ENCODE results near the gene TMEM270. TPM values are rescaled to one million over a fixed set of nuclear protein-coding genes. Genes with fewer than 3 reads are reported as not detected.

The TMEM270 gene
- polyA plus RNA-seq, 1 of the 3 experiments (the other 2 are of a cell fraction): 0.71 TPM

DNA sequence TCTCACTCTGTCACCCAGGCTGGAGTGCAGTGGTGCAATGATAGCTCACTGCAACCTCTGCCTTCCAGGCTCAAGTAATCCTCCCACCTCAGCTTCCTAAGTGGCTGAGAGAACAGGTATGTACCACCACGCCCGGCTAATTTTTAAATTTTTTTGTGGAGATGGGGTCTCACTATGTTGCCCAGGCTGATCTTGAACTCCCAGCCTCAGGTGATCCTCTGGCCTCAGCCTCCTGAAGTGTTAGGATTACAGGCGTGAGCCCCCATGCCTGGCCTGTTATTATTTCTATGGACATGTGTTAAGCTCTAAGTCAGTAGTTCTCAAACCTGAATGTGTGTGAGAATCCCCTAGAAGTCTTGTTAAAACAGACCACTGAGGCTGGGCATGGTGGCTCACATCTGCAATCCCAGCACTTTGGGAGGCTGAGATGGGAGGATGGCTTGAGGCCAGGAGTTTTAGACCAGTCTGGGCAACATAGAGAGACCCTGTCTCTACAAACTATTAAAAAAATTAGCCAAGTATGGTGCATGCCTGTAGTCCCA, 24.5 kb downstream of the TMEM270 start:
- H3K9me2 ChIP-seq: no peaks in the 10 kb centered on the region
- DNase-seq: no peak
- no peaks in the 10 kb centered on the region for H4K20me1 ChIP-seq (ENCODE audit: insufficient read depth)
- ChIA-PET CTCF (interaction anchor here (1.1 to 3.4 kb wide), 3 partner anchors 33 to 520 kb away, joined by 3 to 11 read pairs (median 3); no protein-coding TSS in a partner anchor), POLR2A (no interaction called here)
- no peaks in the 10 kb centered on the region for H3K36me3 ChIP-seq (replicated peaks in 1 of 2; ENCODE audit: control insufficient read depth in 1 of 2, insufficient read depth in 2 of 2, low read length in 1 of 2)
- H3F3A ChIP-seq (replicated peaks; ENCODE audit: insufficient read depth): peaks cover 16% of the 10 kb centered on the region
- H3K27ac ChIP-seq (ENCODE audit: low read depth in 2 of 2, low read length in 1 of 2): no peak overlapping the region
- H3K27me3 ChIP-seq (ENCODE audit: insufficient read depth): no peaks in the 10 kb centered on the region
- no peak overlapping the region for H3K4me3 ChIP-seq (ENCODE audit: low read depth in 2 of 2, low read length in 1 of 2)
- H3K9me3 ChIP-seq: no peaks in the 10 kb centered on the region
- H3K4me2 ChIP-seq: no peak overlapping the region
- TF ChIP-seq TEAD4 (IDR thresholded peaks at IDR 0.05; ENCODE audit: borderline replicate concordance, insufficient read depth) (no peak), FOSL2 (IDR thresholded peaks at IDR 0.05; ENCODE audit: borderline replicate concordance, low read depth) (no peak), YY1 (IDR thresholded peaks at IDR 0.05; ENCODE audit: low read depth) (no peak), ELF1 (IDR thresholded peaks at IDR 0.05) (no peak), RFX5 (IDR thresholded peaks at IDR 0.05; ENCODE audit: low read length) (no peak), GABPA (IDR thresholded peaks at IDR 0.05; ENCODE audit: low read depth) (no peak), RXRA (IDR thresholded peaks at IDR 0.05; ENCODE audit: borderline replicate concordance, low read depth) (no peak), SMC3 (IDR thresholded peaks at IDR 0.05; ENCODE audit: low read depth, low read length) (no peak)
- TF ChIP-seq, protein P1, sequence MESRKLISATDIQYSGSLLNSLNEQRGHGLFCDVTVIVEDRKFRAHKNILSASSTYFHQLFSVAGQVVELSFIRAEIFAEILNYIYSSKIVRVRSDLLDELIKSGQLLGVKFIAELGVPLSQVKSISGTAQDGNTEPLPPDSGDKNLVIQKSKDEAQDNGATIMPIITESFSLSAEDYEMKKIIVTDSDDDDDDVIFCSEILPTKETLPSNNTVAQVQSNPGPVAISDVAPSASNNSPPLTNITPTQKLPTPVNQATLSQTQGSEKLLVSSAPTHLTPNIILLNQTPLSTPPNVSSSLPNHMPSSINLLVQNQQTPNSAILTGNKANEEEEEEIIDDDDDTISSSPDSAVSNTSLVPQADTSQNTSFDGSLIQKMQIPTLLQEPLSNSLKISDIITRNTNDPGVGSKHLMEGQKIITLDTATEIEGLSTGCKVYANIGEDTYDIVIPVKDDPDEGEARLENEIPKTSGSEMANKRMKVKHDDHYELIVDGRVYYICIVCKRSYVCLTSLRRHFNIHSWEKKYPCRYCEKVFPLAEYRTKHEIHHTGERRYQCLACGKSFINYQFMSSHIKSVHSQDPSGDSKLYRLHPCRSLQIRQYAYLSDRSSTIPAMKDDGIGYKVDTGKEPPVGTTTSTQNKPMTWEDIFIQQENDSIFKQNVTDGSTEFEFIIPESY (IDR thresholded peaks at IDR 0.05; ENCODE audit: borderline replicate concordance, low read depth): no peak
- TF ChIP-seq, protein P2, sequence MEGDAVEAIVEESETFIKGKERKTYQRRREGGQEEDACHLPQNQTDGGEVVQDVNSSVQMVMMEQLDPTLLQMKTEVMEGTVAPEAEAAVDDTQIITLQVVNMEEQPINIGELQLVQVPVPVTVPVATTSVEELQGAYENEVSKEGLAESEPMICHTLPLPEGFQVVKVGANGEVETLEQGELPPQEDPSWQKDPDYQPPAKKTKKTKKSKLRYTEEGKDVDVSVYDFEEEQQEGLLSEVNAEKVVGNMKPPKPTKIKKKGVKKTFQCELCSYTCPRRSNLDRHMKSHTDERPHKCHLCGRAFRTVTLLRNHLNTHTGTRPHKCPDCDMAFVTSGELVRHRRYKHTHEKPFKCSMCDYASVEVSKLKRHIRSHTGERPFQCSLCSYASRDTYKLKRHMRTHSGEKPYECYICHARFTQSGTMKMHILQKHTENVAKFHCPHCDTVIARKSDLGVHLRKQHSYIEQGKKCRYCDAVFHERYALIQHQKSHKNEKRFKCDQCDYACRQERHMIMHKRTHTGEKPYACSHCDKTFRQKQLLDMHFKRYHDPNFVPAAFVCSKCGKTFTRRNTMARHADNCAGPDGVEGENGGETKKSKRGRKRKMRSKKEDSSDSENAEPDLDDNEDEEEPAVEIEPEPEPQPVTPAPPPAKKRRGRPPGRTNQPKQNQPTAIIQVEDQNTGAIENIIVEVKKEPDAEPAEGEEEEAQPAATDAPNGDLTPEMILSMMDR (IDR thresholded peaks at IDR 0.05): no peak
- WGBS (ENCODE audit: low lambda C conversion rate): 95% methylated on average over 3 of the region's 3 CpGs
- H2AFZ ChIP-seq (ENCODE audit: low read depth): no peak overlapping the region
- H3K79me2 ChIP-seq (ENCODE audit: insufficient read depth): no peaks in the 10 kb centered on the region
- H3K9ac ChIP-seq: no peak overlapping the region
- peaks cover 14 to 25% of the 10 kb centered on the region in 2 experiments; a peak in 3 of 4 replicates for H3K4me1 ChIP-seq (ENCODE audit: control insufficient read depth in 1 of 2, insufficient read depth in 2 of 2, low read depth in 1 of 2, low read length in 1 of 2)

DNA sequence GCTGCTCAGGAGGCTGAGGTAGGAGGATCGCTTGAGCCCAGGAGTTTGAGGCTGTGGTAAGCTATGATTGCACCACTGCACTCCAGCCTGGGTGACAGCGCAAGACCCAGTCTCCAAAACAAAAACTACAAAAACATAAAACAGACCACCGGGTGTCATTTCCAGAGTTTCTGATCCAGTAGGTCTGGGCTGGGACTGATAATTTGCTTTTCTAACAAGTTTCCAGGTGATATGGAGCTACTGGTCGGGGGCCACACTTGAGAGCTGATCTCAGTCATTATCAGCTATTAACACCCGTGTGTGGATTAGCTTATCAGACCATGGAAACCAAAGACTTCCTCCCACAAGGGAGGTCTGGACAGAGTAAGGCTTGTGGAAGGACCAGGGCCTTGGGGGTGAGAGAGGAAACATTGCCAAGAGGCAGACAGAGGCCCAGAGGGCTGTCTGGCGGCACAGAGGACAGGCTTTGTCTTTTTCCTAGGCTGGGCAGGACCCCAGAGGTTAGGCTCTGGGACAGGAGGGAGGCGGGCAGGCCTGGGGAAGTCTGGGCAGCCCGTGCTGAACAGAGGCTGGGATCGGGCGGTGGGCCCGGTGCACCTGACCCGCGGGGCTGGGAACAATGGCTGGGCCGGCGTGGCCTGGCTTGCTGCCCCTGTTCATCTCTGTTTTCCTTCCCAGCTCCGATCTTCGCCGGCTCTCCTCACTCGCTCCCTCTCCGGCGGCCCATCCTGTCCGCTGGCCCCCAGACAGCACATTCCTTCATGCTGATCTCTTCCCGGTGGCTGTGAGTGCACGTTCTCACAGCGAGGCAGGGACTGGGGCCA, 25.2 kb downstream of the TMEM270 start:
- WGBS (ENCODE audit: low lambda C conversion rate): 81% methylated on average over 25 of the region's 25 CpGs
- DNase-seq: peak; percentile 70
- no peak overlapping the region for H3K4me3 ChIP-seq (ENCODE audit: low read depth in 2 of 2, low read length in 1 of 2)
- peak overlapping the region; percentile 53 for H2AFZ ChIP-seq (ENCODE audit: low read depth)
- H3K9me2 ChIP-seq: no peaks in the 10 kb centered on the region
- no peaks in the 10 kb centered on the region for H3K36me3 ChIP-seq (replicated peaks in 1 of 2; ENCODE audit: control insufficient read depth in 1 of 2, insufficient read depth in 2 of 2, low read length in 1 of 2)
- H4K20me1 ChIP-seq (ENCODE audit: insufficient read depth): no peaks in the 10 kb centered on the region
- no peaks in the 10 kb centered on the region for H3K9me3 ChIP-seq
- TF ChIP-seq RCOR1 (IDR thresholded peaks at IDR 0.05; ENCODE audit: low read length): peak; percentile 52; the same call in 1 of the 2 replicates
- TF ChIP-seq YY1 (IDR thresholded peaks at IDR 0.05; ENCODE audit: low read depth): no peak
- TF ChIP-seq GABPA (IDR thresholded peaks at IDR 0.05; ENCODE audit: low read depth): no peak
- peak; percentile 31; the same call in 1 of the 2 replicates for TF ChIP-seq FOXJ3 (CRISPR knock-in tag; IDR thresholded peaks at IDR 0.05)
- TF ChIP-seq FOXM1 (IDR thresholded peaks at IDR 0.05; ENCODE audit: low read depth): no peak
- TF ChIP-seq, protein P2 (IDR thresholded peaks at IDR 0.05): no peak
- peak; percentile 40; the same call in 1 of the 2 replicates for TF ChIP-seq GATA2 (CRISPR knock-in tag; IDR thresholded peaks at IDR 0.05)
- no peak for TF ChIP-seq POLR2AphosphoS5 (IDR thresholded peaks at IDR 0.05; ENCODE audit: low read depth, low read length)
- TF ChIP-seq EZH2phosphoT487 (IDR thresholded peaks at IDR 0.05; ENCODE audit: borderline replicate concordance, low read depth): no peak
- no peak for TF ChIP-seq TEAD4 (IDR thresholded peaks at IDR 0.05; ENCODE audit: borderline replicate concordance, insufficient read depth)
- no peak for TF ChIP-seq SIN3A (IDR thresholded peaks at IDR 0.05; ENCODE audit: borderline replicate concordance, low read depth, low read length)
- TF ChIP-seq MXI1 (IDR thresholded peaks at IDR 0.05; ENCODE audit: low read depth, low read length): no peak
- H3K27ac ChIP-seq (ENCODE audit: low read depth in 2 of 2, low read length in 1 of 2): peak overlapping the region in 1 of 2 experiments; percentile 37; a peak in 2 of 4 replicates
- ChIA-PET CTCF (interaction anchor here (1.1 to 3.4 kb wide), 3 partner anchors 33 to 519 kb away, joined by 3 to 11 read pairs (median 3); no protein-coding TSS in a partner anchor), POLR2A (no interaction called here)
- no peaks in the 10 kb centered on the region for H3K27me3 ChIP-seq (ENCODE audit: insufficient read depth)
- H3K4me2 ChIP-seq: no peak overlapping the region
- peaks cover 15% of the 10 kb centered on the region for H3F3A ChIP-seq (replicated peaks; ENCODE audit: insufficient read depth)
- peak overlapping the region; percentile 14; the same call in 1 of the 2 replicates for H3K9ac ChIP-seq
- no peaks in the 10 kb centered on the region for H3K79me2 ChIP-seq (ENCODE audit: insufficient read depth)
- peaks cover 7 to 19% of the 10 kb centered on the region in 2 experiments; a peak in 2 of 4 replicates for H3K4me1 ChIP-seq (ENCODE audit: control insufficient read depth in 1 of 2, insufficient read depth in 2 of 2, low read depth in 1 of 2, low read length in 1 of 2)

Data from SK-N-SH (cell line).